Raji (cell line): ENCODE data around the gene ZAR1.

ENCODE experiments used
- POLR2A ChIP-seq: IDR thresholded peaks from 2 replicates; pipeline ENCODE4 v1.6.1; 2011; ENCODE audit warnings: low read depth, low read length, control low read depth; ENCODE audit not compliant: insufficient read depth

Gene ZAR1

GRCh38 chr4:48483006-48483776, 6.9 kb upstream of the ZAR1 start, which contains the start of gene SLC10A4:
SLC10A4 (plus strand) TSS chr4:48483343; CDS start chr4:48483562, 219 bp downstream.
- no peak for TF ChIP-seq POLR2A

DNA sequence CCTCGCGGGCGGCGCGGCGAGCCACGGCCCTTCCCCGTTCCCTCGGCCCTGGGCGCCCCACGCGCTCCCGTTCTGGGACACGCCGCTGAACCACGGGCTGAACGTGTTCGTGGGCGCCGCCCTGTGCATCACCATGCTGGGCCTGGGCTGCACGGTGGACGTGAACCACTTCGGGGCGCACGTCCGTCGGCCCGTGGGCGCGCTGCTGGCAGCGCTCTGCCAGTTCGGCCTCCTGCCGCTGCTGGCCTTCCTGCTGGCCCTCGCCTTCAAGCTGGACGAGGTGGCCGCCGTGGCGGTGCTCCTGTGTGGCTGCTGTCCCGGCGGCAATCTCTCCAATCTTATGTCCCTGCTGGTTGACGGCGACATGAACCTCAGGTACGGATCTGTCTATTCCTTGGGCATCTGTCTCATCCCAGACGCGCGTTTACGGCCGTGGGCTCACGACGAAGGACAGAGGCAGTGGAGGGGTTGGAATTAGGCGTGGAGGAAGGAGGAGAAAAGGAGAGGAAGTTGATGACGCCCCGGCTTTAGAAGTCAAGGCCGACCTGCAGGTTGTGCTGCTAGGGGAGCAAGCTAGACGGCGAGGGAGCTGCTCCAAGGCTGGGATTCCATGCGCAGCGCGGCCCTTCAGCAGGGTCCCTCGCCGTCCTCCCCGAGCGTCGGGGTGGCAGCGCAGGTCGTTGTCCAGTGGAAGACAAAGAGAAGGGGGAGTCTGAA, 6.1 kb upstream of the ZAR1 start:
- no peak for TF ChIP-seq POLR2A

GRCh38 chr4:48484494-48485168, 5.4 kb upstream of the ZAR1 start:
- no peak for TF ChIP-seq POLR2A

- no peak for TF ChIP-seq POLR2A
Observed at GRCh38 chr4:48489683-48490011, 405 bp upstream of the ZAR1 start.

GRCh38 chr4:48490680-48491513, 845 bp downstream of the ZAR1 start:
- no peak for TF ChIP-seq POLR2A

DNA sequence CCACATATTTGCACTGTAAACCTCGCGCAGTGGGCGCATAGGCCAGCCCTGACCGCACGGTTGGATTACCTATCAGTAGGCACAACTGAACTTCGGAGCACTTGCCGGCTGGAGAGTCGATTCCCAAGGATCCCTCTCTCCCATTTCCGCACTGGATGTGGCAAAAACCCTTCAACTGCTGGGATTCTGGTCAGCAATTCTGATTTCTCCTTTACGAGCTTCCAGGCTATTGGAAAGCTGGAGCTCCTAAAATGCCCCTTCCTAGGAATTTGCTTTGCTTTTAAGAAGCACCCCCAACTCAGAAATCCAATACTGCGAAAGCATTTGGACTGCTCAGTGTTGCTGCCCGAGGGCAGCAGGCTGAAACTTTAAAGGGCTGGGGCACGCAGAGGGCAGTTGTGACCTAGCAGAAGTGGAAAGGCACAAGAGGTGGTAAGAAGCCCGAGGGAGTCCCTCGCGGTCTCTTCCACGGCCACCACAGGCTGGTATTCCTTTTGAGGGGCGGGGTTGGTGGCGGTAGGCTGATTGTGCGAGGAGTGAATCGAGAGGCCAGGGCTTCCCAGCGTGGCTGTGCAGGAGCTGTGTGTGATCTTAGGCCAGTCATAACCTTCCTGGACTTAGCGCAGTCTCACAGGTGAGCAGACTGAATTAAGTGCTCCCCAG, 1.6 kb downstream of the ZAR1 start:
- no peak for TF ChIP-seq POLR2A

DNA sequence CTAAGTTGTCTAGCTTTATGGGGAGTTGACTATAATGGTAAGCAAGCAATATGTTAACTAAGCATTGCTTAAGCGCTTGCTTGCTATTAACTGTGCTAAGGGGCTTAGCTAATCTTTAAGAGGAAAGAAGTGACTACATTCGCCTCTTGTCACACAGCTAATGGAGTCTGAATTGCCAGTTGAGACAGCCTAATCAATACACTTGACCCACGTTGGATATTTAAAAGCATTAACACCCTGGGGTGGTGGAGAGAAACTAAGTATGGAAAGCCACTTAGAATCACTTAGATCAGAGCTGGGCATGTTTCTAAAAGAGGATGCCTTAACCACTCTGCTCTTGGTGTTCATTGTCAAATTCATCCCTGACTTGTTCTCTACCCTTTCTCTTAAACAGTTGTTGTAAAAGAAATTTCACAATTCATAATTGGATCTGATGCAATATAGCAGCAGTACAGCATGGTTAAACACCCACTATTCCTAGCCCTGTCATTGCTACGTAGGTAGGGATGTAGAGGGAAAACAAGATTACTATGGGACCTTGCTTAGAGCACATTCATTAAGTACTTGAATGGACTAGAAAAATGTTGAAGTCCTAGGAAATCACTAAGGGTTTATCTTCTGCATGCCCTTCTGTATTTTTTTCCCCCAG, 3.5 kb downstream of the ZAR1 start:
- TF ChIP-seq POLR2A = no peak

- no peak for TF ChIP-seq POLR2A
Observed at GRCh38 chr4:48495941-48496340, 5.9 kb downstream of the ZAR1 start.

DNA sequence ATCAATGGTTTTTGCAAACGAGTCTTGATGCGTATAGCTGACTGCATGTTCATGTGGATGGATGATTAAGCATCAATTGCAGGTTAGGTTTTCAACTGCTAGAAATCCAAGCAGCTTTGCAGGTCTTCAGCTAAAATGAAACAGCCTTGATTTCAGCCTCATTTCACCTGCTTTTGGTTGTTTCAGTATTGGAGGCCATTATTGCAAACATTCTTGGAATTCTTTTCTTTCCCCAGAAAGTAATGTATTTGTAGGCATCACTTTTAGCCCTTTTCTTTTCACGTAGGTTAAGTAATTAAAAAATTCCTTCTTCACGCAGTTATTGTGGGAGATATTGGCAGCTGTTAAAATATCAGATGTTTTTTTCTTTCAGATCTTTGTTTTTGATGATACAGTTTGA, 8.8 kb downstream of the ZAR1 start:
- TF ChIP-seq POLR2A = no peak

GRCh38 chr4:48499551-48500066, 9.6 kb downstream of the ZAR1 start:
- TF ChIP-seq POLR2A = no peak

DNA sequence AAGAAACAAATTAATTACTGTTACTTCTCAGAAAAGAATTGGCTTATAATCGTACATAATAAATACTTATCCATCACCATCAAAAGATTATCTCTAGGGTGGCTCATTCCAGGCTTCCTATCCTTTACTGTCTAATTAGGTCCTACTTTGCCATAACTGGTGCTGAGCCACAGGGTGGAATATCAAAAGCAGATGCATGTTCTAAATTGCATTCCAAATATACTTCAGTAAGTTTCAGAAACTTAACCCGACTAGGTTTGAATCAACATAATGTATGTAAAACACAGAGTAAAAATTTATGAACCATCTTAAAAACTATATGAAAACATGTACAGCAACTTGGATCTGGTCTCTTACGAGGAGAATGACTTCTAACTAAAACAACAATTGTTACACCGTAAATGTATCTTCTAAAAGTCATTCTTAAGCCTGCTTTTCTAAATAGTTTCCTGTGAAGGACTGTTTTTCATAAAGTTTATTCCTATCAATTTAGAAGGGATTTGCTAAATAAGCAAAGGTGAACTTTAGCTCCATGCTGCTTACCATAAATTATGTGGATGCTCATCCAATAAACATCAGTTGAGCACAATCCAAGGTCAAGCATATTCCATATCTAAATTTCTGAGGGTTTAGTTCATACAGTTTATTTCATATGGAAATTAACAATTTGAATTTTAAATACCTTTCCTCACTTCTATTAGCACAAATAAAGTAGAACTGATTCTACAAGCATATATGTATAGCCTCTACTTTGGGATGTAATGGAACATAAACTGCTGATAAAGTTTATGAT, 13.4 kb downstream of the ZAR1 start:
- TF ChIP-seq POLR2A = no peak

GRCh38 chr4:48504026-48504330, 13.9 kb downstream of the ZAR1 start:
- TF ChIP-seq POLR2A = no peak

DNA sequence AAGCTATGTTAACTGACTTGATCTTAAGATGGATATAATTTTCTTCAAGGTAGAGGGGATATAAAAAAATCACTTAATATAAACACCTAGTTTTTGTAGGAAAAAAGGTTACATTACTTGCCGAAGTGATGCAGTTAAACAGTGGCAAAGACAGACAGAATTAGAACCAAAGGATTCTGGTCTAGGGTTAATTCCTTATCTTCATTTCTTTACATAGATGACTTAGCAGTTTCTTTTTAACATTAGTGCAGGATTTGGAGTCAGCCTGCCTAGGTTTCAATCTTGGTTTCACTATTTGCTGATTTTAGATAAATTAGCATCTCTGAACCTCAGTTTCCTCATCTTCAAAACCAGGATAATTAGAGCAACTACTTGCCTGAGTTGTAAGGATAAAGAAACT, 14.3 kb downstream of the ZAR1 start:
- TF ChIP-seq POLR2A = no peak
